ENCODE data around the gene SLC13A1. TPM values are rescaled to one million over a fixed set of nuclear protein-coding genes. Genes with fewer than 3 reads are reported as not detected.
A peak's percentile ranks its signal among the peaks of the same experiment; 100 is the strongest.

SLC13A1 gene
- total RNA-seq, 4 donors from 2014 or later, result not detected

DNA sequence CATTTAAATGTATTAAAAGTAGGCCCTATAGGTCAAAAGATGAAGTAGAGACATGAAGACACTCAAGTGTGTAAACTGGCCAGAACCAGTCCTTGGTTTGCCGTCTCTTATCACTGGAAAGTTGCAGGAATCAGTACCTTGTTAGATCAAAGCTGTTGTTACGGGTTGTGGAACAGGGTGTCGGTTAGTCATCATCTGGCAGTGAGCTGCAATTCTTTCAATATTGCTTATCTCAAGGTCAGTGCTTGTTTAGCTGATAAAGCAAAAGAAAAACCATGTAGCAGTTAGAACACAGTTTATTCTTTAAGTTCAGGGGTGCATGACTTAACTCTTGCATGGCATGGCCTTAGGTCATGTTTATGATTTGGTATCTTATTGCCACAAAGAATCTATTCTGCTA, 10.0 kb upstream of the SLC13A1 start:
- no peaks in the 10 kb centered on the region for H3K36me3 ChIP-seq
- no peaks in the 10 kb centered on the region for H3K27me3 ChIP-seq
- TF ChIP-seq EP300 (IDR thresholded peaks at IDR 0.05) (no peak), POLR2A (IDR thresholded peaks at IDR 0.05) (no peak)
- TF ChIP-seq, protein P1, sequence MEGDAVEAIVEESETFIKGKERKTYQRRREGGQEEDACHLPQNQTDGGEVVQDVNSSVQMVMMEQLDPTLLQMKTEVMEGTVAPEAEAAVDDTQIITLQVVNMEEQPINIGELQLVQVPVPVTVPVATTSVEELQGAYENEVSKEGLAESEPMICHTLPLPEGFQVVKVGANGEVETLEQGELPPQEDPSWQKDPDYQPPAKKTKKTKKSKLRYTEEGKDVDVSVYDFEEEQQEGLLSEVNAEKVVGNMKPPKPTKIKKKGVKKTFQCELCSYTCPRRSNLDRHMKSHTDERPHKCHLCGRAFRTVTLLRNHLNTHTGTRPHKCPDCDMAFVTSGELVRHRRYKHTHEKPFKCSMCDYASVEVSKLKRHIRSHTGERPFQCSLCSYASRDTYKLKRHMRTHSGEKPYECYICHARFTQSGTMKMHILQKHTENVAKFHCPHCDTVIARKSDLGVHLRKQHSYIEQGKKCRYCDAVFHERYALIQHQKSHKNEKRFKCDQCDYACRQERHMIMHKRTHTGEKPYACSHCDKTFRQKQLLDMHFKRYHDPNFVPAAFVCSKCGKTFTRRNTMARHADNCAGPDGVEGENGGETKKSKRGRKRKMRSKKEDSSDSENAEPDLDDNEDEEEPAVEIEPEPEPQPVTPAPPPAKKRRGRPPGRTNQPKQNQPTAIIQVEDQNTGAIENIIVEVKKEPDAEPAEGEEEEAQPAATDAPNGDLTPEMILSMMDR (IDR thresholded peaks at IDR 0.05), result no peak
- no peak for DNase-seq (ENCODE audit: low spot score in 2 of 2)
- H3K4me3 ChIP-seq, result no peak overlapping the region
- peaks cover 0 to under 1% (median 0%) of the 10 kb centered on the region in 4 donors for H3K9me3 ChIP-seq
- no peaks in the 10 kb centered on the region for H3K4me1 ChIP-seq
- 75 to 76% methylated on average over 3 of the region's 3 CpGs for WGBS, 2 donors
- no peak overlapping the region for H3K27ac ChIP-seq

DNA sequence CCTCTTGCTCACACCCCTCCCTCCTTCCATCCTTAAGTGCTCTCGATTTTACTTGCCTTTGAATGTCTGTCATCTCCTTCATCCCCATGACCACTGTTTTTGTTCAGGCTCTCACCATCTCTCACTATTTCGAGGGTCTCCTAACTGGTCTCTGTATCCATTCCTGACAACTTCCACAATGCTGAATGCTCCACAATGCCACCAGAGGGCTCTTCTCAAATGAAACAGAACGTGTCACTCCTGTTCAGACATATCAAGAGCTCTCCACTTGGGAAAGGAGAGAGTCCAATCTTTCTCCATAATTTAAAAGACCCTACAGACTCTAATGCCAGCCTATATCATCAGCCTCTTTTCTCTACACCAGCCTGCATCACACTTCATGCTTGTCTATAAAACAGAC, 9.0 kb upstream of the SLC13A1 start:
- H3K9me3 ChIP-seq, result no peaks in the 10 kb centered on the region
- no peak overlapping the region for H3K4me3 ChIP-seq
- WGBS, 2 donors, result 43 to 50% methylated on average over 3 of the region's 3 CpGs
- no peak for DNase-seq (ENCODE audit: low spot score in 2 of 2)
- no peaks in the 10 kb centered on the region for H3K4me1 ChIP-seq
- H3K27me3 ChIP-seq, result no peaks in the 10 kb centered on the region
- no peak for TF ChIP-seq EP300 (IDR thresholded peaks at IDR 0.05)
- TF ChIP-seq, protein P1 (IDR thresholded peaks at IDR 0.05), result peak in 2 of 5 experiments; percentile 7 to 10
- no peaks in the 10 kb centered on the region for H3K36me3 ChIP-seq
- no peak overlapping the region for H3K27ac ChIP-seq

DNA sequence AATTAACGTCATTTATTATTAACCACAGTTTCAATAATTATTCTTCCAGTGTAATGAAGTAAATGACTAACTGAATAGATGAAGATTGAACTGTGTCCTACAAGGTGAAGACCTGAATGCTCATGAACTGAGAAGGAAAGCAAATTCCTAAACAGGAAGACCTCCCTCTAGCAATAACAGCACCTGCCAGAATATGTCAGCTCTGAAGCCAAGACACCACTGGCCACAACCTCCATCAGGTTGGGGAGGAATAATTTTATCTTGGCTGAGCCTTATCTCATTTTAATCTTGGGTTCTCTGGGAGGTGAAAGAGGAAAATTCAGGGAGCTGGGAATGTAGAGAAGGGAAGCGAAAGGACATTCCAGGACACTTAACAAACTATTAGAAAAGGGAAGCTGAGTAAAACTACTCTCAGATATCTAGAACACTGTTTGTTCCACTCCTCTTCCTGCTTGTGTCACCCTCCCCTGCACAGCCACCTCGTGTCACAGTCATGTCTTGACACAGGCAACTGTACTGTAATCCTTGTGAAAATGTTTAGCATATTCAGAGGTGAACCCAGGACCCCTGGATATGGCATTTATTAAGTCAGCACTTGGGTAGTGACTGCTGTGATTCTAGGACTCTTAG, 4.6 kb upstream of the SLC13A1 start:
- TF ChIP-seq, protein P1 (IDR thresholded peaks at IDR 0.05), result no peak
- TF ChIP-seq POLR2A (IDR thresholded peaks at IDR 0.05) (no peak), EP300 (IDR thresholded peaks at IDR 0.05) (no peak)
- WGBS, 2 donors, result 65 to 70% methylated on average over 3 of the region's 3 CpGs
- no peaks in the 10 kb centered on the region for H3K9me3 ChIP-seq
- H3K4me1 ChIP-seq, result no peaks in the 10 kb centered on the region
- DNase-seq (ENCODE audit: low spot score in 2 of 2), result no peak
- no peak overlapping the region for H3K4me3 ChIP-seq
- no peaks in the 10 kb centered on the region for H3K36me3 ChIP-seq
- no peak overlapping the region for H3K27ac ChIP-seq
- H3K27me3 ChIP-seq, result no peaks in the 10 kb centered on the region

DNA sequence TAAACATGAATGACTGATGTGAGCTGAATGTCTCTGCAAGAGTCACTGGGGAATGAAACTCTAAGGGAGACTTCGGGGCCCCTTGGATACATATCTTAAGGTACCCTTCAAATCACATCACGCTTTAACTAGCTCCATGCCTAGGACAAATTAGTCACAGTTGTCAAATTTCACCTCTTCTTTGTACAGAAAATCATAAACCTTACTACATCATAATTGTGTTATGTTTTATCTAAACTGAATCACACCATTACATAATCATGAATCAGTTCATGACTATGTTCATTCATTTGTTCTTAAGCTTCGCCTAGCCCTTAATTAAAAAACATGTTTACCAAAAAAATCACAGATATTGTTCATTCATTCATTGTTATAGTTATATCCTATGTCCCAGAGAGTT, 2.1 kb upstream of the SLC13A1 start:
- Histone ChIP-seq H3K27me3 (no peaks in the 10 kb centered on the region), H3K4me3 (no peak overlapping the region), H3K4me1 (no peaks in the 10 kb centered on the region), H3K36me3 (no peaks in the 10 kb centered on the region), H3K9me3 (no peaks in the 10 kb centered on the region), H3K27ac (no peak overlapping the region)
- no peak for TF ChIP-seq EP300 (IDR thresholded peaks at IDR 0.05)
- TF ChIP-seq POLR2A (IDR thresholded peaks at IDR 0.05), result no peak
- TF ChIP-seq, protein P1 (IDR thresholded peaks at IDR 0.05), result no peak
- WGBS, 2 donors, result 54 to 57% methylated on average over 3 of the region's 3 CpGs
- DNase-seq (ENCODE audit: low spot score in 2 of 2), result no peak

DNA sequence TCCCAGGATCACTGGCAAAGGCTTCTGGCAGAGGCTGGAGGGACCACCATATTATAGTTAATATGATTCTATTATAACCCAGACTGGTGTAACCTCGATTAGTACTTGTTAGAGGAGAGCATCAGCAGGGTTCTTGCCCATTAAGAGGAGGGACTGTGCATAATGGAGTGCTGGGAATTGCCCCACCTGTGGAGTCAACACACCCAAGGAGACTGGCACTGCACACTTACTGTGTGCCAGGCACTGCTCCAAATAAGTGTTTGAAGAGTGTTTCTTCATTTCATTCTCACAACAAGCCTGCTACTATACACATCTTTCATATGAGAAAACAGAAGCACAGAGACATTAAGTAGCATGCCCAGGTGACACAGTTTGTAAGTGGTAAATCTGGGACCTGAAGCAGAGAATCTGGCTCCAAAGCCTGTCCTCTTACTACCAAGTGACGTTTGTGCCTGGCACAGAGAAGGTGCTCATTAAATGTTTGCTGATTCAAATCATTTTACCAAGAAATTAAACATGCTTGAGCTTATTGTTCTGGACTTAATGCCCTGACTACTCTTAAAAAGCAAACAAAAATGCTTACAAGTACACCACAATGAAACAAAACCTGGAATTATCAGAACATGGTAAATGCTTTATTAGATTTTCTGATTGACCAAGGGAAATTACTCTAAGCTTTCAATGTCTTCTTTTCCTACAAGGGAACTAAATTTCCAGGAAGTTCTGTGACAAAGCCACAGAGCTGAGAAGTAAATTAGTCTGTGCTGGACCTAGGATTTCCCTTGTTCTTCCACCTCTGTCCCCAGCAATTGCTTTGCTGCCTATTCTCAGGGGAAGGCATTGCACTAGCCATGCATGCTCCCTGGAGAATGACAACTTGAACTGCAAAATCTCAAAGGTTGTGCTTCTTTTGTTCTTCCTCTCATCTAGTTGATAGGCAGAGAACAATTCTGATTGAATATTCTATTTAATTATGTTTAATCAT, 809 bp downstream of the SLC13A1 start:
- no peak for DNase-seq (ENCODE audit: low spot score in 2 of 2)
- no peaks in the 10 kb centered on the region for H3K27me3 ChIP-seq
- TF ChIP-seq EP300 (IDR thresholded peaks at IDR 0.05) (no peak), POLR2A (IDR thresholded peaks at IDR 0.05) (no peak)
- TF ChIP-seq, protein P1 (IDR thresholded peaks at IDR 0.05), result no peak
- no peaks in the 10 kb centered on the region for H3K9me3 ChIP-seq
- H3K27ac ChIP-seq, result no peak overlapping the region
- H3K4me3 ChIP-seq, result no peak overlapping the region
- H3K4me1 ChIP-seq, result no peaks in the 10 kb centered on the region
- WGBS, 2 donors, result 73 to 84% methylated on average over 1 to 2 of the region's 2 CpGs
- H3K36me3 ChIP-seq, result no peaks in the 10 kb centered on the region

Data from tibial nerve (tissue), 4 donors.